Liver (tissue), 9 donors: Measurements from ENCODE around the gene RTEL1. TPM values are rescaled to one million over a fixed set of nuclear protein-coding genes. Genes with fewer than 3 reads are reported as not detected.

Source experiments
- DNase-seq: peaks from one replicate; pipeline ENCODE4 v3.0.0-alpha.2; 2017; ENCODE audit warnings: low spot score
- H3K27ac ChIP-seq, 2 donors: one replicate each; pipeline ENCODE4 v1.7.0; 2013; ENCODE audit warnings: inconsistent platforms in 2 of 2, low read length in 2 of 2, control low read depth in 1 of 2, low read depth in 1 of 2, mild to moderate bottlenecking in 1 of 2
- H3K27me3 ChIP-seq, 4 donors: one replicate each; pipeline versions ENCODE4 v1.6.1 to v1.7.0; 2013; ENCODE audit warnings: low read length in 3 of 4, inconsistent platforms in 1 of 4, mild to moderate bottlenecking in 1 of 4, moderate library complexity in 1 of 4; ENCODE audit not compliant: control insufficient read depth in 4 of 4, insufficient read depth in 4 of 4
- H3K36me3 ChIP-seq, 4 donors: one replicate each; pipeline versions ENCODE4 v1.6.1 to v1.7.0; 2013; ENCODE audit warnings: low read length in 3 of 4, mild to moderate bottlenecking in 3 of 4, low read depth in 1 of 4, moderate library complexity in 1 of 4; ENCODE audit not compliant: control insufficient read depth in 4 of 4, insufficient read depth in 3 of 4
- H3K4me1 ChIP-seq, 4 donors: one replicate each; pipeline versions ENCODE4 v1.6.1 to v1.7.0; 2013; ENCODE audit warnings: low read length in 3 of 4, mild to moderate bottlenecking in 3 of 4, moderate library complexity in 1 of 4; ENCODE audit not compliant: control insufficient read depth in 4 of 4, insufficient read depth in 4 of 4
- H3K4me3 ChIP-seq, 3 donors: one replicate each; pipeline versions ENCODE4 v1.6.1 to v1.7.0; 2013; ENCODE audit warnings: low read length in 3 of 3, control low read depth in 1 of 3, low read depth in 1 of 3, mild to moderate bottlenecking in 1 of 3
- H3K9ac ChIP-seq, 2 donors: one replicate each; pipeline ENCODE4 v1.7.0; 2013; ENCODE audit warnings: low read length in 2 of 2, mild to moderate bottlenecking in 2 of 2, moderate library complexity in 2 of 2, control low read depth in 1 of 2, low read depth in 1 of 2
- H3K9me3 ChIP-seq, 4 donors: one replicate each; pipeline versions ENCODE4 v1.6.1 to v1.7.0; 2013; ENCODE audit warnings: low read length in 3 of 4; ENCODE audit not compliant: control insufficient read depth in 4 of 4
- ATF3 ChIP-seq: IDR thresholded peaks from 2 replicates; pipeline ENCODE4 v1.6.1; 2016; ENCODE audit warnings: antibody characterized with exemption
- CTCF ChIP-seq: fragments of 150-350 bp; IDR thresholded peaks from 2 replicates; pipeline ENCODE4 v1.5.1; 2017; ENCODE audit warnings: improper control_type of control experiment, low read depth, low read length; ENCODE audit not compliant: missing input control
- EGR1 ChIP-seq, 2 donors: IDR thresholded peaks; 2 replicates each; pipeline ENCODE4 v1.6.1; 2016 to 2018; ENCODE audit warnings: antibody characterized with exemption in 2 of 2, low read depth in 2 of 2
- FOXA1 ChIP-seq: IDR thresholded peaks from 2 replicates; pipeline ENCODE4 v1.6.1; 2016; ENCODE audit warnings: antibody characterized with exemption
- FOXA2 ChIP-seq: IDR thresholded peaks from 2 replicates; pipeline ENCODE4 v1.6.1; 2016; ENCODE audit warnings: antibody characterized with exemption
- GABPA ChIP-seq, 2 donors: IDR thresholded peaks in 1 of 2; conservative IDR thresholded peaks in 1 of 2; 2 replicates each; pipeline ENCODE4 v1.6.1; 2016; ENCODE audit warnings: antibody characterized with exemption in 2 of 2, mild to moderate bottlenecking in 1 of 2, moderate library complexity in 1 of 2
- HNF4A ChIP-seq, 2 donors: conservative IDR thresholded peaks; 2 replicates each; pipeline ENCODE4 v1.6.1; 2016; ENCODE audit warnings: antibody characterized with exemption in 2 of 2, mild to moderate bottlenecking in 2 of 2
- HNF4G ChIP-seq: IDR thresholded peaks from 2 replicates; pipeline ENCODE4 v1.6.1; 2016; ENCODE audit warnings: antibody characterized with exemption
- JUND ChIP-seq, 2 donors: IDR thresholded peaks; 2 replicates each; pipeline ENCODE4 v1.6.1; 2016; ENCODE audit warnings: antibody characterized with exemption in 2 of 2
- MAX ChIP-seq: IDR thresholded peaks from 2 replicates; pipeline ENCODE4 v1.6.1; 2016; ENCODE audit warnings: antibody characterized with exemption
- NR2F2 ChIP-seq: IDR thresholded peaks from 2 replicates; pipeline ENCODE4 v1.6.1; 2016; ENCODE audit warnings: antibody characterized with exemption
- RAD21 ChIP-seq, 2 donors: IDR thresholded peaks; 2 replicates each; pipeline ENCODE4 v1.6.1; 2016; ENCODE audit warnings: antibody characterized with exemption in 2 of 2, mild to moderate bottlenecking in 2 of 2
- REST ChIP-seq: IDR thresholded peaks from 2 replicates; pipeline ENCODE4 v1.6.1; 2016; ENCODE audit warnings: antibody characterized with exemption, mild to moderate bottlenecking
- RXRA ChIP-seq, 2 donors: IDR thresholded peaks; 2 replicates each; pipeline ENCODE4 v1.6.1; 2017 to 2018; ENCODE audit warnings: antibody characterized with exemption in 2 of 2, mild to moderate bottlenecking in 1 of 2
- SP1 ChIP-seq: IDR thresholded peaks from 2 replicates; pipeline ENCODE4 v1.6.1; 2018; ENCODE audit warnings: antibody characterized with exemption, mild to moderate bottlenecking
- TAF1 ChIP-seq: conservative IDR thresholded peaks from 2 replicates; pipeline ENCODE4 v1.6.1; 2016; ENCODE audit warnings: antibody characterized with exemption, mild to moderate bottlenecking
- YY1 ChIP-seq: IDR thresholded peaks from 2 replicates; pipeline ENCODE4 v1.6.1; 2016; ENCODE audit warnings: antibody characterized with exemption, mild to moderate bottlenecking
- ZBTB33 ChIP-seq: IDR thresholded peaks from 2 replicates; pipeline ENCODE4 v1.6.1; 2016; ENCODE audit warnings: antibody characterized with exemption
- WGBS: extraction: QIAGEN DNeasy Blood & Tissue Kit; methylation state at CpG from one replicate; pipeline ENCODE4 v1.1.7; 2013; 5-methylcytosine and 5-hydroxymethylcytosine counted together
- polyA plus RNA-seq, 2 donors: library from polyadenylated mRNA; stranded (reverse) in 1 of 2; unstranded in 1 of 2; fragments of 200-250 nt in 1 of 2; fragments of >200 nt in 1 of 2; fragmentation: Nextera tagmentation in 1 of 2; extraction: Ambion mirVana in 1 of 2; gene quantifications; one replicate each; pipeline versions ENCODE4 v1.2.1 to v1.2.3, GENCODE V29; 2013 to 2015
- total RNA-seq, 2 donors: library from RNA; depleted of rRNA; stranded (reverse); fragments of >200 nt; gene quantifications; one replicate each; pipeline ENCODE4 v1.2.3, GENCODE V29; 2014
- donor health status: healthy.
- donor health status: healthy.
- donor health status: healthy.
- donor health status: healthy.
- donor health status: healthy.

RTEL1 gene
- total and polyA plus RNA-seq, 4 donors, result 3.7 to 16.9 (median 7.4) TPM

- 62% methylated on average over 7 of the region's 7 CpGs for WGBS
- H3K9ac ChIP-seq, result no peak overlapping the region
- peaks cover 7 to 22% (median 13%) of the 10 kb centered on the region in 4 donors for H3K4me1 ChIP-seq
- H3K27ac ChIP-seq, result no peak overlapping the region
- H3K36me3 ChIP-seq, result peaks cover 0 to 3% (median 0%) of the 10 kb centered on the region in 4 donors
- no peak for DNase-seq
- H3K4me3 ChIP-seq, result no peak overlapping the region
- no peak for TF ChIP-seq ATF3
- no peak for TF ChIP-seq FOXA1
- no peak for TF ChIP-seq ZBTB33
- no peak for TF ChIP-seq SP1
- TF ChIP-seq GABPA (IDR thresholded peaks at IDR 0.05 in 1 of 2, conservative IDR thresholded peaks at IDR 0.05 in 1 of 2), result no peak
- TF ChIP-seq EGR1 (IDR thresholded peaks at IDR 0.05; ENCODE audit: low read depth in 2 of 2), result no peak
- H3K27me3 ChIP-seq, result no peaks in the 10 kb centered on the region
- no peaks in the 10 kb centered on the region for H3K9me3 ChIP-seq
Measured at GRCh38 chr20:63697357-63697867, 39.3 kb downstream of the RTEL1 start.

GRCh38 chr20:63697868-63698545 lies 39.9 kb downstream of the RTEL1 start:
- 93% methylated on average over 40 of the region's 40 CpGs for WGBS
- TF ChIP-seq FOXA2, result no peak
- TF ChIP-seq RXRA (IDR thresholded peaks at IDR 0.05), result no peak
- no peak for TF ChIP-seq RAD21 (IDR thresholded peaks at IDR 0.05)
- no peak for TF ChIP-seq GABPA (IDR thresholded peaks at IDR 0.05 in 1 of 2, conservative IDR thresholded peaks at IDR 0.05 in 1 of 2)
- TF ChIP-seq HNF4A (conservative IDR thresholded peaks at IDR 0.05), result no peak
- no peak for TF ChIP-seq JUND (IDR thresholded peaks at IDR 0.05)
- TF ChIP-seq MAX, result no peak
- no peak for TF ChIP-seq ZBTB33
- no peak for TF ChIP-seq SP1
- TF ChIP-seq CTCF, result no peak
- no peak for TF ChIP-seq EGR1 (IDR thresholded peaks at IDR 0.05; ENCODE audit: low read depth in 2 of 2)
- no peak for TF ChIP-seq NR2F2
- no peak for TF ChIP-seq ATF3
- TF ChIP-seq TAF1, result no peak
- TF ChIP-seq YY1, result no peak
- TF ChIP-seq FOXA1, result no peak
- TF ChIP-seq HNF4G, result no peak
- TF ChIP-seq REST, result no peak
- no peak overlapping the region for H3K9ac ChIP-seq
- H3K36me3 ChIP-seq, result peaks cover 0 to 3% (median 0%) of the 10 kb centered on the region in 4 donors
- DNase-seq, result no peak
- no peaks in the 10 kb centered on the region for H3K9me3 ChIP-seq
- H3K27ac ChIP-seq, result no peak overlapping the region
- no peaks in the 10 kb centered on the region for H3K27me3 ChIP-seq
- no peak overlapping the region for H3K4me3 ChIP-seq
- peaks cover 7 to 22% (median 13%) of the 10 kb centered on the region in 4 donors for H3K4me1 ChIP-seq
